ENCODE results near the gene PCBP3.
"Not testable (repeated sequence)": the region's sequence is repeated elsewhere in the genome, so short reads cannot be mapped to it uniquely, and the experiment has no call there.

PCBP3 gene

GRCh38 chr21:45613881-45614280 lies 29.6 kb upstream of the PCBP3 start:
- DNase-seq = no peak

GRCh38 chr21:45615145-45615711 lies 28.3 kb upstream of the PCBP3 start:
- peak; percentile 88 for DNase-seq

- DNase-seq = no peak
Measured at GRCh38 chr21:45617021-45617921, 26.3 kb upstream of the PCBP3 start.

GRCh38 chr21:45618287-45618686 lies 25.2 kb upstream of the PCBP3 start:
- no peak for DNase-seq

GRCh38 chr21:45618846-45619485 lies 24.6 kb upstream of the PCBP3 start:
- no peak for DNase-seq

- no peak for DNase-seq
Measured at GRCh38 chr21:45620201-45620923, 23.2 kb upstream of the PCBP3 start.

- not testable (repeated sequence) for DNase-seq
Measured at GRCh38 chr21:45621435-45622331, 21.8 kb upstream of the PCBP3 start.

- no peak for DNase-seq
Measured at GRCh38 chr21:45622416-45623097, 21.0 kb upstream of the PCBP3 start.

GRCh38 chr21:45623436-45623835 lies 20.1 kb upstream of the PCBP3 start:
- no peak for DNase-seq

- not testable (repeated sequence) for DNase-seq
Measured at GRCh38 chr21:45626127-45626526, 17.4 kb upstream of the PCBP3 start.

- no peak for DNase-seq
Measured at GRCh38 chr21:45629046-45629981, 14.2 kb upstream of the PCBP3 start.

GRCh38 chr21:45630066-45630694 lies 13.3 kb upstream of the PCBP3 start:
- no peak for DNase-seq

- DNase-seq = no peak
Measured at GRCh38 chr21:45630876-45631275, 12.6 kb upstream of the PCBP3 start.

- no peak for DNase-seq
Measured at GRCh38 chr21:45631540-45631939, 12.0 kb upstream of the PCBP3 start.

GRCh38 chr21:45632160-45632559 lies 11.4 kb upstream of the PCBP3 start:
- no peak for DNase-seq

GRCh38 chr21:45632637-45633251 lies 10.8 kb upstream of the PCBP3 start:
- no peak for DNase-seq

- DNase-seq = no peak
Measured at GRCh38 chr21:45634511-45635183, 8.9 kb upstream of the PCBP3 start.

- no peak for DNase-seq
Measured at GRCh38 chr21:45635271-45636151, 8.0 kb upstream of the PCBP3 start.
